HG03135 (cell line): Measurements from ENCODE around the gene GGA2.

ENCODE experiments used
- ATAC-seq: cut with Tn5 transposase; IDR thresholded peaks from one replicate; pipeline ENCODE4 v1.9.1; 2021; ENCODE audit warnings: mild to moderate bottlenecking, moderate library complexity; ENCODE audit not compliant: unreplicated experiment

GGA2 gene

DNA sequence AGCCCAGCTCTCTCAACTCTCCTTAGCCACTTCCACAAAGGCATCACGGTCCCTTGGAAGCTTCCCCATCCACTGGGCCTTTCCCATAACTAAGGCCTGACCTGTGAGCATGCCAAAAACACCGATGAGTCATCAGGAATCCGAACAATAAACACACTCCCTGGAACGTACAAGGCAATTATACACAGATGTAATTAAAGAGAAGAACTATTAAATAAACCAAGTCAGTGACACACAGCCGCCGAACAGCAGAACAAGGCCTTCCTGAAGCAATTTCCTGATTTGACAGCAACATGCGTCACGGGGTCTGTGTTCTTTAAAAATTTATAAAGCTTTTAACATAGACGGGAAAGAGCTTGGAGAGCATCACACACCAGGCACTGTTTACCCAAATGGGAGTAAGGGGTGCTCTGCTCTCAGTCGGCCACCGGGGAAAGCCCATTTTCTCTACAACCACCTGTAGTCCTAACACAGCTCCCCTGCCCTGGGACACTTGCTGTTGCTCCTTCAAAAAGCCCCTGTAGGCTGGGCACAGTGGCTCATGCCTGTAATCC lies 86.7 kb downstream of the GGA2 start:
- ATAC-seq = no peak

DNA sequence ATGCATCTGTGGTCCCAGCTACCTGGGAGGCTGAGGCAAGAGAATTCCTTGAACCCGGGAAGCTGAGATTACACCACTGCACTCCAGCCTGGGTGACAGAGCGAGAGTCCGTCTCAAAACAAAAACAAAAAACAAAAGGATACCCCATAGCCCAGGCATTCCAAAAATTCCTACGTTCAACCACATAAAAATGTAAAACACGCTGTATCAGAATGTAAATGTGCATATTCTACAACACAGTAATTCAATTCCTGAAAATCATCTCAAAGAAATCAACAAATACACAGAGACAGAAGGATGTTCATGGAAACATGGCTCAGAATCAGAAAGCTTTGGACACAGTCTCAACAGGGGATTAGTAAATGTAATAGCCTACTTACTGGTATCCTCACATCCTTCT lies 90.3 kb downstream of the GGA2 start:
- ATAC-seq = no peak

DNA sequence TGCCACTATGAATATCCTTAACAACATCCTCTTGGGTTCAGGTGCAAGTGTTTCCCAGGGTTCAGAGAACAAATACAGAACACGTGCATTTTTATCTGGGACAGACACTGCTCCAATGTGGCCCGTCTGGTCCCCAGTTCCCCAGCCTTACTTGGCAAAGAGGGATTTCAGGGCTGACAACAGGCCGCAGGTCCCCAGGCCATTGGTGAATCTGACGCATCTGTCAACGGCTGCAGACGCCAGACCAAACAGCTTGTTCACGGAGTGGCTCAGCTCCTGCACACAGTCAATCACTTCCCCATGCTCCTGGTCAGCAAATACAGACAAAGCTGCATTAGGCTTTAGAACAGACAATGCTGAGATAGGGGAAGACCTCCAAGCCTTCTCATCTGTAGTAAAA lies 93.5 kb downstream of the GGA2 start:
- ATAC-seq = no peak

DNA sequence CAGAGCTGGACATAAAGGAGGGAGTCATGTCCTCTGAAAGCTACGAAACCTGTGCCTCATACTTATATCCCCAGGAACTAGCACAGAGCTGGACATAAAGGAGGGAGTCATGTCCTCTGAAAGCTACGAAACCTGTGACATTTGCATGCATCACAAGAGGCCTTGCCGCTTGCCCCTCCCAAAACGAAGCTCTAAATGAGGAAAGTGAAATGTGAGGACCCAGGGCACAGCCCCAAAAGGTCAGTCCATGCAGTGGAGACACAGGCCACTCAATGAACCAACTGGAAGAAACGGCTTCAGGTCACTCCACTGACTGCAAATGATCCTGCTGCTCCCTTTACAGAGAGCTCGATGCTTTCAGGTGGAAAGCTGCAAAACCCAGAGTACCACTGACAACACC lies 95.6 kb downstream of the GGA2 start:
- no peak for ATAC-seq
